ENCODE data around the gene RASA2. TPM values are rescaled to one million over a fixed set of nuclear protein-coding genes. Genes with fewer than 3 reads are reported as not detected.

RASA2 gene
- total RNA-seq, 1 donor from 2014 or later, result 42.3 TPM

GRCh38 chr3:141442446-141442845, 44.4 kb upstream of the RASA2 start:
- CTCF ChIA-PET, result interaction anchor here (0.6 to 4.2 kb wide), 15 partner anchors 10 to 140 kb away, joined by 3 to 28 read pairs (median 6); partner anchors contain the start of gene ZBTB38
- Mint-ChIP-seq H3K27me3 (no peaks in the 10 kb centered on the region), H3K4me1 (peaks cover 29% of the 10 kb centered on the region), H3K27ac (no peak overlapping the region), H3K4me3 (no peak overlapping the region), H3K36me3 (ENCODE audit: low read depth) (peaks cover 60% of the 10 kb centered on the region), H3K9me3 (no peaks in the 10 kb centered on the region)
- TF ChIP-seq, protein P1, sequence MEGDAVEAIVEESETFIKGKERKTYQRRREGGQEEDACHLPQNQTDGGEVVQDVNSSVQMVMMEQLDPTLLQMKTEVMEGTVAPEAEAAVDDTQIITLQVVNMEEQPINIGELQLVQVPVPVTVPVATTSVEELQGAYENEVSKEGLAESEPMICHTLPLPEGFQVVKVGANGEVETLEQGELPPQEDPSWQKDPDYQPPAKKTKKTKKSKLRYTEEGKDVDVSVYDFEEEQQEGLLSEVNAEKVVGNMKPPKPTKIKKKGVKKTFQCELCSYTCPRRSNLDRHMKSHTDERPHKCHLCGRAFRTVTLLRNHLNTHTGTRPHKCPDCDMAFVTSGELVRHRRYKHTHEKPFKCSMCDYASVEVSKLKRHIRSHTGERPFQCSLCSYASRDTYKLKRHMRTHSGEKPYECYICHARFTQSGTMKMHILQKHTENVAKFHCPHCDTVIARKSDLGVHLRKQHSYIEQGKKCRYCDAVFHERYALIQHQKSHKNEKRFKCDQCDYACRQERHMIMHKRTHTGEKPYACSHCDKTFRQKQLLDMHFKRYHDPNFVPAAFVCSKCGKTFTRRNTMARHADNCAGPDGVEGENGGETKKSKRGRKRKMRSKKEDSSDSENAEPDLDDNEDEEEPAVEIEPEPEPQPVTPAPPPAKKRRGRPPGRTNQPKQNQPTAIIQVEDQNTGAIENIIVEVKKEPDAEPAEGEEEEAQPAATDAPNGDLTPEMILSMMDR (IDR thresholded peaks at IDR 0.05), result no peak
- no peak for ATAC-seq (ENCODE audit: low read depth)
- no peak for DNase-seq
- POLR2A ChIA-PET, result interaction anchor here (0.5 to 3.7 kb wide), 7 partner anchors 10 to 131 kb away, joined by 3 to 19 read pairs (median 4); no protein-coding TSS in a partner anchor
- intact Hi-C loops (cut with micrococcal nuclease), result loop anchor here (5.0 kb wide), 1 partner anchor 40 kb away; no protein-coding TSS in a partner anchor

GRCh38 chr3:141442914-141443313, 43.9 kb upstream of the RASA2 start:
- ChIA-PET POLR2A (interaction anchor here (0.5 to 3.7 kb wide), 3 partner anchors 73 to 131 kb away, joined by 4 to 19 read pairs (median 5); no protein-coding TSS in a partner anchor), CTCF (interaction anchor here (1.1 to 4.2 kb wide), 7 partner anchors 9 to 131 kb away, joined by 3 to 28 read pairs (median 12); partner anchors contain the start of gene ZBTB38)
- no peak overlapping the region for H3K4me3 Mint-ChIP-seq
- TF ChIP-seq, protein P1 (IDR thresholded peaks at IDR 0.05), result no peak
- DNase-seq (no peak), ATAC-seq (ENCODE audit: low read depth) (no peak)
- peaks cover 61% of the 10 kb centered on the region for H3K36me3 Mint-ChIP-seq (ENCODE audit: low read depth)
- no peak overlapping the region for H3K27ac Mint-ChIP-seq
- peaks cover 29% of the 10 kb centered on the region for H3K4me1 Mint-ChIP-seq
- no peaks in the 10 kb centered on the region for H3K9me3 Mint-ChIP-seq
- H3K27me3 Mint-ChIP-seq, result no peaks in the 10 kb centered on the region
- intact Hi-C loops (cut with micrococcal nuclease), result loop anchor here (5.0 kb wide), 1 partner anchor 41 kb away; no protein-coding TSS in a partner anchor

DNA sequence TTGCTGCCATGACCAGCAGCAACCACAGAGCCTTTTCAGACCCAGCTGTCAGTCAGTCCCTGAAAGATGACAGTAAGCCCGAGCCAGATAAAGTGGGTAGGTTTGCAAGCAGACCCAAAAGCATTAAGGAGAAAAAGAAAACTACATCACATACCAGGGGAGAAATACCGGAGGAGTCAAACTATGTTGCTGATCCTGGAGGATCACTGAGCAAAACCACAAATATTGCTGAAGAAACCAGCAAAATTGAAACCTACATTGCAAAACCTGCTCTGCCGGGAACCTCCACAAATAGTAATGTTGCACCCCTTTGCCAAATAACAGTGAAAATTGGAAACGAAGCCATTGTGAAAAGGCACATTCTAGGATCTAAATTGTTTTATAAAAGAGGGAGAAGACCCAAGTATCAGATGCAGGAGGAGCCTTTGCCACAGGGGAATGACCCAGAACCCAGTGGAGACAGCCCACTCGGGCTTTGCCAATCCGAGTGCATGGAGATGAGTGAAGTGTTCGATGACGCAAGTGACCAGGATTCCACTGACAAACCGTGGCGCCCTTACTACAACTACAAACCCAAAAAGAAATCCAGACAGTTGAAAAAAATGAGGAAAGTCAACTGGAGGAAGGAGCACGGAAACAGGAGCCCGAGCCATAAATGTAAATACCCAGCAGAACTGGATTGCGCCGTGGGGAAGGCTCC, 42.1 kb upstream of the RASA2 start:
- POLR2A ChIA-PET, result no interaction called here
- H3K36me3 Mint-ChIP-seq (ENCODE audit: low read depth), result peaks cover 52% of the 10 kb centered on the region
- DNase-seq (no peak), ATAC-seq (ENCODE audit: low read depth) (no peak)
- CTCF ChIA-PET, result interaction anchor here (1.4 to 1.8 kb wide), 2 partner anchors 7 to 84 kb away, joined by 3 to 8 read pairs; no protein-coding TSS in a partner anchor
- TF ChIP-seq, protein P1 (IDR thresholded peaks at IDR 0.05), result no peak
- H3K4me3 Mint-ChIP-seq, result no peak overlapping the region
- H3K9me3 Mint-ChIP-seq, result no peaks in the 10 kb centered on the region
- no peaks in the 10 kb centered on the region for H3K27me3 Mint-ChIP-seq
- peaks cover 23% of the 10 kb centered on the region for H3K4me1 Mint-ChIP-seq
- H3K27ac Mint-ChIP-seq, result no peak overlapping the region
- intact Hi-C loops (cut with micrococcal nuclease), result loop anchor here (5.0 kb wide), 1 partner anchor 42 kb away; no protein-coding TSS in a partner anchor

DNA sequence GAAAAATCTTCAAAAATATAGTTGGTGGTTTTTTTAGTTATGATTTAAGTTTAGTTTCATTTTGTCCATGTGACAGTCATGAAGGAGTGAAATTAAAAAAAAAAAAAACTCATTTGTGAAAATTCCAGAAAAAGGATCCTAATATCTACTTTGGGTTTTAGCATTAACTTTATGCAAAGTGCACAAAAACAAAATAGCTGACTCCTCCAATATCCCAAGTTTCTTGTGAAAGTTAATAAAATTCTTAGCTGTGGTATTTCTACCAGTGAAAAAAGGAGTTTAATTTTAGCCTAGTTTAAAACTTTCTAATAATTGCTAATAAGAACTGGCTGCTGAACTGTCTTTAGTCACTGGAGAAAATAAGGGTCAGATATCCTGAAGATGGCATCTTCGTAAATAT, 40.8 kb upstream of the RASA2 start:
- TF ChIP-seq, protein P1 (IDR thresholded peaks at IDR 0.05), result no peak
- no peak for DNase-seq
- Mint-ChIP-seq H3K4me3 (no peak overlapping the region), H3K36me3 (ENCODE audit: low read depth) (peaks cover 51% of the 10 kb centered on the region), H3K9me3 (no peaks in the 10 kb centered on the region), H3K27ac (no peak overlapping the region), H3K27me3 (no peaks in the 10 kb centered on the region), H3K4me1 (peaks cover 13% of the 10 kb centered on the region)
- intact Hi-C loops (cut with micrococcal nuclease), result no loop called here
- ATAC-seq (ENCODE audit: low read depth), result no peak
- ChIA-PET CTCF (no interaction called here), POLR2A (interaction anchor here (1.2 kb wide), 1 partner anchor 133 kb away, joined by 4 read pairs; no protein-coding TSS in a partner anchor)

- Mint-ChIP-seq H3K9me3 (no peaks in the 10 kb centered on the region), H3K27ac (no peak overlapping the region), H3K27me3 (no peaks in the 10 kb centered on the region), H3K4me1 (peaks cover 6% of the 10 kb centered on the region), H3K36me3 (ENCODE audit: low read depth) (peaks cover 49% of the 10 kb centered on the region), H3K4me3 (no peak overlapping the region)
- DNase-seq (no peak), ATAC-seq (ENCODE audit: low read depth) (no peak)
- CTCF ChIA-PET, result no interaction called here
- POLR2A ChIA-PET, result no interaction called here
- intact Hi-C loops (cut with micrococcal nuclease), result no loop called here
- TF ChIP-seq, protein P1 (IDR thresholded peaks at IDR 0.05), result no peak
These were observed 40.1 kb upstream of the RASA2 start for GRCh38 chr3:141446737-141447136.
